B cell (primary cell): ENCODE data around the gene BAZ1B.

ENCODE experiments used
- CTCF ChIP-seq: fragments of 200-600 bp; IDR thresholded peaks from one replicate; pipeline ENCODE4 v1.8.0; 2022; ENCODE audit warnings: antibody characterized with exemption, mild to moderate bottlenecking
- EZH2 ChIP-seq: IDR thresholded peaks from 2 replicates; pipeline ENCODE4 v1.6.1; 2012; ENCODE audit warnings: borderline replicate concordance, low read depth, mild to moderate bottlenecking, moderate library complexity, low read length; ENCODE audit not compliant: insufficient read depth, poor library complexity, severe bottlenecking

- TF ChIP-seq CTCF: no peak
- no peak for TF ChIP-seq EZH2
These were observed 12.6 kb downstream of the BAZ1B start for GRCh38 chr7:73509463-73509862.
